GM20000 (cell line): ENCODE measurements around the gene SNRK.

Experiments
- DNase-seq: peaks from one replicate; pipeline ENCODE4 v3.0.0; 2012; ENCODE audit warnings: low spot score
- CTCF ChIP-seq: IDR thresholded peaks from 2 replicates; pipeline ENCODE4 v1.5.1; 2012; ENCODE audit warnings: mild to moderate bottlenecking, control low read depth; ENCODE audit errors: extremely low read depth, missing control alignments

Gene SNRK

GRCh38 chr3:43247561-43248184, 38.7 kb upstream of the SNRK start:
- no peak for TF ChIP-seq CTCF
- no peak for DNase-seq

DNA sequence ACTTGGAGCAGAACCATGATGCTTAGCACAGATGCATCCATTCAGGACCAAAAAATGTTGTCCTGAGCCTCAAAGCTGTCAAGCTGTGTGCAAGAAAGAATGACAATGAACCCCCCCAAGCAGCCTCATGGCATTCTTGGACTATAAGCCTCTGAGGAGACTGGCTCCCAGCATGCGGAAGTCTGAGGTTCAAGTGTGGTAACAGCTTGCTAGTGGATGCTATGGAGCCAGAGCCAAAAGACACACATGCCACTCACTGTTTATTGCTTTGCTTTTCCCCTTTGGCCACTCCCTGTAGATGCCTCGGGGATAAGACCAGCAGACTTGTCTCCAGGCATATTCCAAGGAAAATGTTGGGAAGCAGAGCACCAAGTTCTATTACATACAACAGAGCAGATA, 38.2 kb upstream of the SNRK start:
- DNase-seq, result no peak

DNA sequence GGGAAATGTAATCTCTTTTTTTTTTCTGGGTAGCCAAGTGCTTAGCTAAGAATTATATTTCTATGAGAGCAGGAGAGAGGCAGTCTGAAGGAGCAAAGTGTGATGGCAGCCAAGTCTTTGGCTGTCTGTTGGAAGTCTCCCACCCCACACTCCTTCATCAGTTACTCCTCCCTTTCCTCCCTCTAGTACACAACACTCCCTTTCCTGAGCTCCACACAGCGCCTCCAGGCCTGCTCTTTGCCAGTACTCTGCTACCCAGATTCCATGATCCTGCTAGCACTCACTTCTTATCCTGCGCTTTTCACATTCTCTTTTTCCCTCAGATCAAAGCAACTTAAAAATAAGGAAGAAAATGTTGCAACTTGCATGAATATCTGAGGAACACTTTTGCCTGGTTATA, 37.4 kb upstream of the SNRK start:
- no peak for DNase-seq
- TF ChIP-seq CTCF, result no peak

More for the DNA sequence above, 38.2 kb upstream of the SNRK start:
- TF ChIP-seq CTCF, result no peak

DNA sequence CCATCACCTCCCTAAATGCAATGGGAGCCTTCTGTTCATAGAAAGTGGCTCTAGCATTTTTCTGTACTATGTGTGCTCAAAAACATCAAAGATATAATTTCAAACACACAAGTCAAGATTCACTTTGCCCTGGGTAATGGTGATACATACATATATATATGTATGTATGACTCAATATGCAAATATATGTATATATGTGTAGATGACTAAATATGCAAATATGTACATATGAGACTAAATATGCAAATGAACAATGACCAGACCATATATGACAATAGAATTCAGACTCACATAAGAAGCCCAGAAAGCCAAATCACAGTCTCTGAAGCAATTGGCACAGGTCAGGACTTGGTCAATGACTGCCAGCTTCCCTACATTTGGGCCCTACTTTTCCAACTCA, 36.9 kb upstream of the SNRK start:
- TF ChIP-seq CTCF, result no peak

GRCh38 chr3:43253294-43253693, 33.0 kb upstream of the SNRK start:
- DNase-seq, result no peak
- no peak for TF ChIP-seq CTCF

More for the DNA sequence above, 36.9 kb upstream of the SNRK start:
- no peak for DNase-seq

- no peak for DNase-seq
- TF ChIP-seq CTCF, result no peak
Measured at GRCh38 chr3:43254125-43254524, 32.2 kb upstream of the SNRK start.

- no peak for DNase-seq
Measured at GRCh38 chr3:43255662-43256061, 30.7 kb upstream of the SNRK start.

More at GRCh38 chr3:43255662-43256061, 30.7 kb upstream of the SNRK start:
- no peak for TF ChIP-seq CTCF
